Osteocyte (in vitro differentiated cells): ENCODE results near the gene COMT. TPM values are rescaled to one million over a fixed set of nuclear protein-coding genes. Genes with fewer than 3 reads are reported as not detected.

ENCODE experiments used
- DNase-seq: peaks from one replicate; pipeline ENCODE4 v3.0.0; 2021; ENCODE audit warnings: mixed read lengths; ENCODE audit not compliant: unreplicated experiment; ENCODE audit errors: extremely low spot score
- H3K27ac Mint-ChIP-seq: one replicate; pipeline ENCODE4 v1.8.0; 2021; ENCODE audit warnings: mild to moderate bottlenecking, mixed read lengths; ENCODE audit not compliant: unreplicated experiment
- H3K27me3 Mint-ChIP-seq: one replicate; pipeline ENCODE4 v1.8.0; 2021; ENCODE audit warnings: mixed read lengths; ENCODE audit not compliant: unreplicated experiment
- H3K36me3 Mint-ChIP-seq: one replicate; pipeline ENCODE4 v1.8.0; 2021; ENCODE audit warnings: mixed read lengths; ENCODE audit not compliant: unreplicated experiment
- H3K4me1 Mint-ChIP-seq: one replicate; pipeline ENCODE4 v1.8.0; 2021; ENCODE audit warnings: mixed read lengths; ENCODE audit not compliant: unreplicated experiment
- H3K4me3 Mint-ChIP-seq: one replicate; pipeline ENCODE4 v1.8.0; 2021; ENCODE audit warnings: mild to moderate bottlenecking, moderate library complexity, mixed read lengths; ENCODE audit not compliant: unreplicated experiment
- H3K9me3 Mint-ChIP-seq: one replicate; pipeline ENCODE4 v1.8.0; 2021; ENCODE audit warnings: mixed read lengths; ENCODE audit not compliant: unreplicated experiment
- total RNA-seq: library from RNA; stranded (reverse); gene quantifications from 2 replicates; pipeline ENCODE4 v1.2.1, GENCODE V29; 2021
- TF ChIP-seq, protein P1 (sequence below): fragments of 200-600 bp; sonication (generic); IDR thresholded peaks from 2 replicates; pipeline ENCODE4 v1.5.0; 2021; ENCODE audit warnings: antibody characterized with exemption, mild to moderate bottlenecking, moderate library complexity

Gene COMT
- total RNA-seq, 1 donor from 2014 or later: 92.1 TPM

DNA sequence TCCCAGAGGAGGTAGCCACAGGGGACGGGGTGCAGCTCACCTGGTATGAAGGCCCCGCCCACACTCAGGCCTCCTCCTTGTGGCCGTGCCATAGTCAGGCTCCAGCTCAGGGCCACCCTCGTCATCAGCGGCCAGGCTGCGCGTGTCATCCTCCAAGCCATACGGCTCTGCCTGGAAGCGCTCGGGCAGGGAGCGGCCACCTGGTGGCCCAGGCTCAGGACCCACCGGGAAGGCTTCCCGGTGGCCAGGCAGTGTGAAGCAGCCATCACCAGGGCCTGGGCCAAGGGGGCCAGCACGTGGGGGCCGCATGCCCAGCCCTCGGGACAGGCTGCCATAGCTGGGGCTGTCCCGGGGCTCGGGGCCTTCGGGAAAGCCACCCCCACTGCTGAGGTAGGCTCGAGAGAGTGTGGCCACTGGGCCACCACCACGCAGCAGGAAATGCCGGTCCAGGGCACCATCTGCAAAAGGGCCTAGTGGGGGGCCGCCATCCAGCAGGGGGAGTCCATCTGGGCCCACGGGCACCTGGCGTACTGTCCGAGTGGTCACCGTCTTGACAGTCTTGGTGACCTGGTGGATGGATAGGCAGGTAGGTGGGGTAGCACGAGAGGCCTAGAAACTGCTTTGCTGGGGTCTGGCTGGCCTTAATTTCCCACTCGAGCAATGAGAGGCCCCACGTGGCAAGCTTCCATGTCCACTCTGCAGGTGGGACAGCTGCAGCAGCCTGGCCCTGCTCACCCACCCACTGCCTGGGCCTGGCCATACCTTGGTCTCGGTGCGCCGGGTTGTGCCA, 39.8 kb downstream of the COMT start:
- Mint-ChIP-seq H3K27me3 (no peaks in the 10 kb centered on the region), H3K4me3 (no peak overlapping the region)
- no peak for DNase-seq

DNA sequence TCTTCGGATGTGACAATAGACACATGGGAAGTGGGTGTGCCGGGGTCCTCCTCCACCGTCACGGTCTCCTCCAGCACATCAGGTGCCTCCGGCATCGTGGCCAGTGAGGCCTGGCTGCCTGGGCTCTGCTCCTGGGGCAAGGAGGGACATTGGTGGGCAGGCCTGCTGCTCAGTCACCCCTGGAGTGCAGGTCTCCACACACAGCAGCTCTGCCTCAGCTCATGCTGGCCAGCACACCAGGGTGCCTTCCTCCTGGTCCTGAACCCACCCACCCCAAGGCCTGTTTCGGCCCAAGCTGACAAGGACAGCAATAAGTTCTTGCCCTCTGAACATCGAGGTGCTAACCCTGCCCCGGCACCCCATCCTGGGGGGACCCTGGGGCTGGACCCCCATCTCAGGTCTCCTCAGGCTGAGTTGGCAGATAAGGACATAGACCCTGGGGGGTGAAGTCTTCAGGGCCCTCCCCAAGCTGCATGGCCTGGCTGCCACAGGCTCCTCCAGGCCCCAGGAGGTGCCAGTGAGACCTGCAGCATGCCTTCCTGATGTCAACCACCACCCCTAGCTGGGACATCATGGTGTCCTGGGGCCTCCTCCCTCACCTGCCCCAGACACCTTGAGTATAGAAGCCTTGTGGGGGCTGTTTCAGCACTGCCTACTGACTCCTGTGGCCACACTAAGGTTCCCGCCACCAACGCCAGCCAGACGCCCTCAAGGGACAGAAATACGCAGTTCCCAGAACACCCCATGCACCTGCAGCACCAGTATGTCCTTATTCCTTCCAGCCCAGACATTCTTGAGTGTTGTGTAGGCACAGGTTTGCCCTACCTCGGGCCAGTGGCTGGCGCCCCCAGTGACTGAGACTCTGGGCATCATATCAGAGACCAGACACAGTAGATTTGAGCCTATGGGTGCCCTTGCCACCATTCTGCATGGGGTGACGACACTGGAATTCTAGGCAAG, 40.7 kb downstream of the COMT start:
- Mint-ChIP-seq H3K9me3 (no peaks in the 10 kb centered on the region), H3K4me3 (no peak overlapping the region), H3K27me3 (no peaks in the 10 kb centered on the region), H3K27ac (no peak overlapping the region), H3K4me1 (peaks cover 13% of the 10 kb centered on the region), H3K36me3 (peaks cover 8% of the 10 kb centered on the region)
- no peak for DNase-seq
- TF ChIP-seq, protein P1, sequence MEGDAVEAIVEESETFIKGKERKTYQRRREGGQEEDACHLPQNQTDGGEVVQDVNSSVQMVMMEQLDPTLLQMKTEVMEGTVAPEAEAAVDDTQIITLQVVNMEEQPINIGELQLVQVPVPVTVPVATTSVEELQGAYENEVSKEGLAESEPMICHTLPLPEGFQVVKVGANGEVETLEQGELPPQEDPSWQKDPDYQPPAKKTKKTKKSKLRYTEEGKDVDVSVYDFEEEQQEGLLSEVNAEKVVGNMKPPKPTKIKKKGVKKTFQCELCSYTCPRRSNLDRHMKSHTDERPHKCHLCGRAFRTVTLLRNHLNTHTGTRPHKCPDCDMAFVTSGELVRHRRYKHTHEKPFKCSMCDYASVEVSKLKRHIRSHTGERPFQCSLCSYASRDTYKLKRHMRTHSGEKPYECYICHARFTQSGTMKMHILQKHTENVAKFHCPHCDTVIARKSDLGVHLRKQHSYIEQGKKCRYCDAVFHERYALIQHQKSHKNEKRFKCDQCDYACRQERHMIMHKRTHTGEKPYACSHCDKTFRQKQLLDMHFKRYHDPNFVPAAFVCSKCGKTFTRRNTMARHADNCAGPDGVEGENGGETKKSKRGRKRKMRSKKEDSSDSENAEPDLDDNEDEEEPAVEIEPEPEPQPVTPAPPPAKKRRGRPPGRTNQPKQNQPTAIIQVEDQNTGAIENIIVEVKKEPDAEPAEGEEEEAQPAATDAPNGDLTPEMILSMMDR: no peak

More for the DNA sequence above, 39.8 kb downstream of the COMT start:
- Mint-ChIP-seq H3K27ac (no peak overlapping the region), H3K9me3 (no peaks in the 10 kb centered on the region), H3K4me1 (peaks cover 13% of the 10 kb centered on the region), H3K36me3 (peaks cover 8% of the 10 kb centered on the region)
- TF ChIP-seq, protein P1: no peak

DNA sequence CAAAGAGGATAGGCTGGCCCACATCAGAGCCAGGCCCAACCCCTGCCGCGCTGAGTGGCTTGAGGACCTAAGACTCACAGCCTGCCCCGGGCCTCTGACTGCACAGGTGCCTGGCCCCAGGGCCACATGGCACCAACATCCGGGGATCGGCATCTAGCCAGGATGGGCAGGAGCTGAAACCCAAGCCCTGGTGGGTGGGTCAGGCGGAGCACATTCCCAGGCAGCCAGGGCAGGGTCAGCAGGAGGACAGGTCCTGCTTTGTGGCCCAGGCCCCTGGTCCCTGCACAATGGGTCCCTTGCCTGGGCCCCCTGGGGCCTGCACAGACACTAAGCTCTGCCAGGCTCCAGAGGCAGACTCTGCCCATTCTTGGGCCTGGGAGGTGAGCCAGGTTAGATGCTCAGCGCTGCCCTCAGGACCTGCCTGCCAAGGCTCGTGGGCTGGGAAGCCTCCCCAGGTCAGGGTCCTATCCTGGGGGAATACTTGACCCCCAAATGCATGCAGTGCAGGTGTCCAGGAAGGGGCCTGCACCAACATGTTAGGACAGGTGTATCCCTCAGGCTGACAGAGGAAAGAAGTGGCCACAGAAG, 41.5 kb downstream of the COMT start:
- Mint-ChIP-seq H3K9me3 (no peaks in the 10 kb centered on the region), H3K4me3 (no peak overlapping the region), H3K4me1 (peaks cover 13% of the 10 kb centered on the region), H3K27ac (no peak overlapping the region), H3K36me3 (peaks cover 8% of the 10 kb centered on the region), H3K27me3 (no peaks in the 10 kb centered on the region)
- DNase-seq: no peak
- TF ChIP-seq, protein P1: no peak

DNA sequence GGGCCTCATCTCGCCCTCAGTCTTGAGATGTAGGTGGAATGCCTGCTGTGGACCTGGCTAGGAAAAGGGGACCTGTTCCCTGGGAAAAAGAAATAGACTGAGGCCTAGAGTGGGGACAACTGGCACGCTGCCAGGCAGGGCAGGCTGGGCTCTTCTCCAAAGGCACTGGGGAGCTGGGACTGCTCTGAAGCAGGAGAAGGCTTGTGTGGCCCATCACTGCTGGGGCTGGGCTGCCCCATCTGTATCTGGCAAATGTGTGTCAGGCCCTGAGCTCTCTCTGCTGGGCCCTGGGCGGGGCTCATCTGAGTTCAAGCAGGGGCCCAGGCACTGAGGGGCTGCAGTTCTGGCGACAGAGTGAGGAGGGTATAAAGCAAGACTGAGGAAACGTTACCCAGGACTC, 42.2 kb downstream of the COMT start:
- DNase-seq: no peak
- Mint-ChIP-seq H3K4me3 (no peak overlapping the region), H3K27ac (no peak overlapping the region), H3K9me3 (no peaks in the 10 kb centered on the region), H3K27me3 (no peaks in the 10 kb centered on the region), H3K36me3 (peaks cover 8% of the 10 kb centered on the region), H3K4me1 (peaks cover 13% of the 10 kb centered on the region)
- TF ChIP-seq, protein P1: no peak
